Bronchial epithelial cell (primary cell): ENCODE measurements around the gene PHAF1. TPM values are rescaled to one million over a fixed set of nuclear protein-coding genes. Genes with fewer than 3 reads are reported as not detected.
A peak's percentile ranks its signal among the peaks of the same experiment; 100 is the strongest.

ENCODE experiments used
- DNase-seq: peaks from one replicate; pipeline ENCODE4 v3.0.0-alpha.2; 2010; ENCODE audit warnings: low read depth
- FAIRE-seq: peaks from 2 replicates; lab custom pipeline; 2011; peaks lifted over from hg19 to GRCh38; lab: Jason Lieb, UNC
- H3K27me3 ChIP-seq: 2 replicates; pipeline ENCODE4 v1.5.1; 2011; ENCODE audit warnings: low read length; ENCODE audit not compliant: control insufficient read depth, insufficient read depth
- H3K36me3 ChIP-seq: 2 replicates; pipeline ENCODE4 v1.5.1; 2011; ENCODE audit warnings: low read length; ENCODE audit not compliant: control insufficient read depth, insufficient read depth
- H3K4me3 ChIP-seq: 2 replicates; pipeline ENCODE4 v1.5.1; 2011; ENCODE audit warnings: mild to moderate bottlenecking, low read depth, low read length, control low read depth
- total RNA-seq: library from RNA; depleted of rRNA; stranded (reverse); fragments of >200 nt; gene quantifications from 2 replicates; pipeline ENCODE4 v1.2.1, GENCODE V29; 2014
- TF ChIP-seq, protein P1 (sequence below): IDR thresholded peaks from 2 replicates; pipeline ENCODE4 v1.5.1; 2011; ENCODE audit warnings: mild to moderate bottlenecking, moderate library complexity, low read length, control low read depth, inconsistent platforms; ENCODE audit not compliant: insufficient read depth, severe bottlenecking

The PHAF1 gene
- total RNA-seq, 1 donor from 2014 or later, result 7.6 TPM

GRCh38 chr16:67077871-67078270, 31.9 kb upstream of the PHAF1 start:
- peaks cover 2% of the 10 kb centered on the region for H3K36me3 ChIP-seq

GRCh38 chr16:67082100-67082499, 27.6 kb upstream of the PHAF1 start:
- Histone ChIP-seq H3K27me3 (no peaks in the 10 kb centered on the region), H3K4me3 (no peak overlapping the region), H3K36me3 (peaks cover 2% of the 10 kb centered on the region)
- no peak for FAIRE-seq
- TF ChIP-seq, protein P1, sequence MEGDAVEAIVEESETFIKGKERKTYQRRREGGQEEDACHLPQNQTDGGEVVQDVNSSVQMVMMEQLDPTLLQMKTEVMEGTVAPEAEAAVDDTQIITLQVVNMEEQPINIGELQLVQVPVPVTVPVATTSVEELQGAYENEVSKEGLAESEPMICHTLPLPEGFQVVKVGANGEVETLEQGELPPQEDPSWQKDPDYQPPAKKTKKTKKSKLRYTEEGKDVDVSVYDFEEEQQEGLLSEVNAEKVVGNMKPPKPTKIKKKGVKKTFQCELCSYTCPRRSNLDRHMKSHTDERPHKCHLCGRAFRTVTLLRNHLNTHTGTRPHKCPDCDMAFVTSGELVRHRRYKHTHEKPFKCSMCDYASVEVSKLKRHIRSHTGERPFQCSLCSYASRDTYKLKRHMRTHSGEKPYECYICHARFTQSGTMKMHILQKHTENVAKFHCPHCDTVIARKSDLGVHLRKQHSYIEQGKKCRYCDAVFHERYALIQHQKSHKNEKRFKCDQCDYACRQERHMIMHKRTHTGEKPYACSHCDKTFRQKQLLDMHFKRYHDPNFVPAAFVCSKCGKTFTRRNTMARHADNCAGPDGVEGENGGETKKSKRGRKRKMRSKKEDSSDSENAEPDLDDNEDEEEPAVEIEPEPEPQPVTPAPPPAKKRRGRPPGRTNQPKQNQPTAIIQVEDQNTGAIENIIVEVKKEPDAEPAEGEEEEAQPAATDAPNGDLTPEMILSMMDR, result no peak
- no peak for DNase-seq

More at GRCh38 chr16:67077871-67078270, 31.9 kb upstream of the PHAF1 start:
- TF ChIP-seq, protein P1, result no peak
- Histone ChIP-seq H3K4me3 (no peak overlapping the region), H3K27me3 (no peaks in the 10 kb centered on the region)
- FAIRE-seq, result no peak
- no peak for DNase-seq

DNA sequence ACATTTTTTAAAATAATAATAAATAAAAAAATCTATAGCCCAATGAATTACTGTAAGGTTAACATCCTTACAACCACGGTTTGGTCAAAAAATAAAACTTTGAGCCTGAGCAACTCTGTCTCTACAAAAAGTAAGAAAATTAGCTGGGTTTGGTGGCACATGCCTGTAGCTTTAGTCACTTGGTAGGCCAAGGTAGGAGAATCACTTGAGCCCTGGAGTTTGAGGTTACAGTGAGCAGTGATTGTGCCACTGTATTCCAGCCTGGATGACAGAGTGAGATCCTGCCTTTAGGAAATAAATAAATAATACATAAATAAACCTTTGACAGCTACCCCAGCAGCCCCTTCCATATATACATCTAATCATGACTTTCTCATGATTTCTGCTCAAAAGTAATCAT, 26.9 kb upstream of the PHAF1 start:
- TF ChIP-seq, protein P1, result no peak
- Histone ChIP-seq H3K4me3 (no peak overlapping the region), H3K36me3 (peaks cover 2% of the 10 kb centered on the region), H3K27me3 (no peaks in the 10 kb centered on the region)
- DNase-seq (no peak), FAIRE-seq (no peak)

DNA sequence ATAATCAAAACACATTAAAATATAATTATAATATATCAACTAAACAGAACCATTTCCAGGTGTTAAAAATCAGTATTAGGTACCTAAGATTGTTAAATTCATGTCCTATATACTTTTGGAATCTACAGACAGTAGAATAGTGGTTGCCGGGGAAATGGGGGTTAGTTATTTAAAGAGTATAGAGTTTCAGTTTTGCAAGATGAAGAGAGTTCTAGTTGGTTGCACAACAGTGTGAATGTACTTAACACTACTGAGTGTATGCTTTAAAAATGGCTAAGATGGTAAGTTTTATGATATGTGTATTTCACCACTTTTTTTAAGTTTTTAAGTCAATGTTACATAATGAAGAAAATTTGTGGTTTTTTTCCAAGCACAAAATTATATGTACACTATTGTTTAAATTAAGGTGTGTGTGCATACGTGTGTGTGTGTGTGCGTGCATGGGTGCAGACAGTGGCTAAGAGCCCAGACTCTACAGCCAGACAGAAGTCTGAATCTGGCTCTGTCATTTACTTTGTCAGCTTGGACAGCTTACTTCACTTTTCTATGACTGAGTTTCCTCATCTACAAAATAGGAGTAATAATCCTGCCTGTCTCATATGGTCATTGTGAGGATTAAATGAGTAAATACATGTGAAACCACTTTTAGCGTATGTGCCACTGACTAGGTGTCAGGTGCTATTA, 25.3 kb upstream of the PHAF1 start:
- DNase-seq (peak; percentile 18), FAIRE-seq (no peak)
- TF ChIP-seq, protein P1, result no peak
- no peak overlapping the region for H3K4me3 ChIP-seq
- H3K27me3 ChIP-seq, result no peaks in the 10 kb centered on the region
- peaks cover 3% of the 10 kb centered on the region for H3K36me3 ChIP-seq

DNA sequence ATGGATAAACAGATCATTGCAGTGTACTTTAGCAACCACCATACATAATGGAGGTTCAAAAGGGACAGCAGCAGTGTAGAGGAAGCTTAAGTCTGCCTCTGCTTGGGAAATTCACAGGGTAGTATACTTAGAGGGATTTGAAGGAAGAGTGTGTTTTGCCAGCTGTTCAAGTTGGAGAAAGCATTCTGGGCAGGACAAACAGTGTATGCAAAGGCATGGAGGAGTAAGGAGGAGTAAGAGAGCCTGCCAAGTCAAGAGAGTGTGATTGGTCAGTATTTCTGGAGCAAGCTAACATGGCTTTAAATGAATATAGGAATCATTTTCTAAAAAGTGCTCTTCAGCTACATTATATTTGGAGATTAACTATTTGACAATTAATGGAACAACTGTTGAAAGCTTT, 22.9 kb upstream of the PHAF1 start:
- DNase-seq, result no peak
- Histone ChIP-seq H3K36me3 (peaks cover 3% of the 10 kb centered on the region), H3K4me3 (no peak overlapping the region), H3K27me3 (no peaks in the 10 kb centered on the region)
- TF ChIP-seq, protein P1, result no peak
- FAIRE-seq, result no peak

DNA sequence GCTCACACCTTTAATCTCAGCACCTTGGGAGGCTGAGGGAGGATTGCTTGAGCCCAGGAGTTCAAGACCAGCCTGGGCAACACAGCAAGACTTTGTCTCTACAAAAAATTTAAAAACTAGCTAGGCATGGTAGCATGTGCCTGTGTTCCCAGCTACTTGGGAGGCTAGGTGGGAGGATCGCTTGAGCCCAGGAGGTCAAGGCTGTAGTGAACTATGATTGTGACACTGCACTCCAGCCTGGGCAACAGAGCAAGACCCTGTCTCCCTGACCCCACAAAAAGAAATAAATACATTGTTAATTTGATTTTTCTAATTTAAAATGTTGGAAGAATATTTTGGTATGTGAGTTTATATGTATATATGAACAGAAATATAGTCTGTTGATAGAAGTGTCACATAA, 22.4 kb upstream of the PHAF1 start:
- DNase-seq (no peak), FAIRE-seq (no peak)
- Histone ChIP-seq H3K27me3 (no peaks in the 10 kb centered on the region), H3K36me3 (peaks cover 3% of the 10 kb centered on the region), H3K4me3 (no peak overlapping the region)
- TF ChIP-seq, protein P1, result no peak
